HCT116 (cell line): ENCODE results near the gene AARS2. TPM values are rescaled to one million over a fixed set of nuclear protein-coding genes. Genes with fewer than 3 reads are reported as not detected.

Experiments
- ATAC-seq: fragments of 200-7000 bp; cut with Tn5 transposase; 2 replicates; pipeline ENCODE4 v1.9.1; 2020; ENCODE audit warnings: mild to moderate bottlenecking, moderate library complexity
- BruUV-seq: library from RNA; stranded (reverse); fragments of 400-500 nt; replicated peaks from 2 replicates; lab custom pipeline; 2021; lab: Mats Ljungman, UMichigan
- CTCF ChIA-PET: fragments of 300-600 bp; sonication (Branson Sonifier 250); formaldehyde crosslinking; loops from one replicate; lab custom pipeline; 2021; ENCODE audit warnings: antibody characterized with exemption; lab: Charles Lee
- POLR2A ChIA-PET: fragments of 300-600, 350-600 bp; sonication (Branson Sonifier 250); formaldehyde crosslinking; loops from one replicate; lab custom pipeline; 2021; ENCODE audit warnings: antibody characterized with exemption; lab: Charles Lee
- RAD21 ChIA-PET, 2 experiments: fragments of 300-600 bp; sonication (Branson Sonifier 250); formaldehyde crosslinking; loops; one replicate each; lab custom pipeline; 2023; ENCODE audit warnings: low total read pairs in 2 of 2; ENCODE audit not compliant: uncharacterized antibody in 2 of 2, unreplicated experiment in 2 of 2, low non-redundant PET in 1 of 2; lab: Charles Lee
- DNase-seq: peaks from one replicate; pipeline ENCODE4 v3.0.0-alpha.2; 2010; ENCODE audit warnings: low read depth, low spot score
- H2AFZ ChIP-seq: fragments of 200-600 bp; shearing (Covaris generic), sonication (generic); 2 replicates; pipeline ENCODE4 v1.6.1; 2017; ENCODE audit warnings: low read depth, mixed run types, mixed read lengths, antibody characterized with exemption, low read length; ENCODE audit not compliant: poor library complexity, severe bottlenecking
- H3K27ac ChIP-seq: 2 replicates; pipeline ENCODE4 v1.5.1; 2012; ENCODE audit warnings: low read depth, low read length
- H3K27me3 ChIP-seq: fragments of 200-600 bp; sonication (generic); 2 replicates; pipeline ENCODE4 v1.6.1; 2016; ENCODE audit warnings: mixed run types, low read length, mixed read lengths; ENCODE audit not compliant: insufficient read depth
- H3K36me3 ChIP-seq, 2 experiments: fragments of 200-500 bp in 1 of 2; fragments of 200-600 bp in 1 of 2; sonication (Bioruptor generic) in 1 of 2; sonication (generic) in 1 of 2; 2 replicates each; pipeline versions ENCODE4 v1.5.1 to v1.6.1; 2014 to 2016; ENCODE audit warnings: low read length in 2 of 2, inconsistent platforms in 1 of 2, mixed read lengths in 1 of 2, mixed run types in 1 of 2; ENCODE audit not compliant: insufficient read depth in 2 of 2, control insufficient read depth in 1 of 2
- H3K4me1 ChIP-seq, 2 experiments: fragments of 200-600 bp in 1 of 2; sonication (generic) in 1 of 2; 2 replicates each; pipeline versions ENCODE4 v1.5.1 to v1.6.1; 2012 to 2017; ENCODE audit warnings: low read length in 2 of 2, inconsistent platforms in 1 of 2, mild to moderate bottlenecking in 1 of 2, mixed read lengths in 1 of 2, mixed run types in 1 of 2, moderate library complexity in 1 of 2; ENCODE audit not compliant: insufficient read depth in 2 of 2, control insufficient read depth in 1 of 2
- H3K4me2 ChIP-seq: fragments of 200-600 bp; sonication (generic); 2 replicates; pipeline ENCODE4 v1.6.1; 2017; ENCODE audit warnings: mixed run types, low read length, mixed read lengths
- H3K4me3 ChIP-seq, 2 experiments: fragments of 200-600 bp in 1 of 2; sonication (generic) in 1 of 2; replicated peaks in 1 of 2; 2 replicates each; pipeline ENCODE4 v1.5.1; 2011 to 2016; ENCODE audit warnings: low read length in 2 of 2, control low read depth in 1 of 2, low read depth in 1 of 2, mild to moderate bottlenecking in 1 of 2, mixed read lengths in 1 of 2, mixed run types in 1 of 2
- H3K79me2 ChIP-seq: fragments of 200-600 bp; sonication (generic); 2 replicates; pipeline ENCODE4 v1.6.1; 2017; ENCODE audit warnings: mild to moderate bottlenecking, mixed run types, low read length, moderate library complexity, mixed read lengths; ENCODE audit not compliant: insufficient read depth
- H3K9ac ChIP-seq: fragments of 200-600 bp; sonication (generic); 2 replicates; pipeline ENCODE4 v1.6.1; 2016; ENCODE audit warnings: low read length, mixed read lengths
- H3K9me2 ChIP-seq: fragments of 200-600 bp; sonication (generic), shearing (Covaris generic); 2 replicates; pipeline ENCODE4 v1.6.1; 2017; ENCODE audit warnings: mixed run types, mild to moderate bottlenecking, moderate library complexity; ENCODE audit not compliant: insufficient read depth
- H3K9me3 ChIP-seq, 2 experiments: fragments of 200-500 bp in 1 of 2; fragments of 200-600 bp in 1 of 2; sonication (Bioruptor generic) in 1 of 2; sonication (generic) in 1 of 2; 2 replicates each; pipeline ENCODE4 v1.6.1; 2014 to 2017; ENCODE audit warnings: low read length in 2 of 2, mixed read lengths in 2 of 2, inconsistent platforms in 1 of 2, low read depth in 1 of 2, mild to moderate bottlenecking in 1 of 2, mixed run types in 1 of 2, moderate library complexity in 1 of 2; ENCODE audit not compliant: control insufficient read depth in 1 of 2, insufficient read depth in 1 of 2
- H4K20me1 ChIP-seq: fragments of 200-600 bp; sonication (generic), shearing (Covaris generic); 2 replicates; pipeline ENCODE4 v1.6.1; 2017; ENCODE audit warnings: mixed run types, mild to moderate bottlenecking, moderate library complexity; ENCODE audit not compliant: insufficient read depth
- JUND ChIP-seq: IDR thresholded peaks from 2 replicates; pipeline ENCODE4 v1.6.1; 2012
- SRF ChIP-seq: IDR thresholded peaks from 2 replicates; pipeline ENCODE4 v1.6.1; 2012; ENCODE audit warnings: low read depth
- intact Hi-C: fragments of 100-400 bp; cut with micrococcal nuclease; formaldehyde crosslinking; loops from 2 replicates; pipeline ENCODE4 v1.10.0; 2022
- total RNA-seq: library from RNA; stranded (reverse); gene quantifications from one replicate; pipeline ENCODE4 v1.2.1, GENCODE V29; 2021; ENCODE audit not compliant: unreplicated experiment
- TF ChIP-seq, protein P1 (sequence below): IDR thresholded peaks from 2 replicates; pipeline ENCODE4 v1.6.1; 2012
- TF ChIP-seq, protein P2 (sequence below): IDR thresholded peaks from 2 replicates; pipeline ENCODE4 v1.6.1; 2012; ENCODE audit warnings: low read depth

Gene AARS2
- total RNA-seq, 1 experiment from 2014 or later, result 14.9 TPM

DNA sequence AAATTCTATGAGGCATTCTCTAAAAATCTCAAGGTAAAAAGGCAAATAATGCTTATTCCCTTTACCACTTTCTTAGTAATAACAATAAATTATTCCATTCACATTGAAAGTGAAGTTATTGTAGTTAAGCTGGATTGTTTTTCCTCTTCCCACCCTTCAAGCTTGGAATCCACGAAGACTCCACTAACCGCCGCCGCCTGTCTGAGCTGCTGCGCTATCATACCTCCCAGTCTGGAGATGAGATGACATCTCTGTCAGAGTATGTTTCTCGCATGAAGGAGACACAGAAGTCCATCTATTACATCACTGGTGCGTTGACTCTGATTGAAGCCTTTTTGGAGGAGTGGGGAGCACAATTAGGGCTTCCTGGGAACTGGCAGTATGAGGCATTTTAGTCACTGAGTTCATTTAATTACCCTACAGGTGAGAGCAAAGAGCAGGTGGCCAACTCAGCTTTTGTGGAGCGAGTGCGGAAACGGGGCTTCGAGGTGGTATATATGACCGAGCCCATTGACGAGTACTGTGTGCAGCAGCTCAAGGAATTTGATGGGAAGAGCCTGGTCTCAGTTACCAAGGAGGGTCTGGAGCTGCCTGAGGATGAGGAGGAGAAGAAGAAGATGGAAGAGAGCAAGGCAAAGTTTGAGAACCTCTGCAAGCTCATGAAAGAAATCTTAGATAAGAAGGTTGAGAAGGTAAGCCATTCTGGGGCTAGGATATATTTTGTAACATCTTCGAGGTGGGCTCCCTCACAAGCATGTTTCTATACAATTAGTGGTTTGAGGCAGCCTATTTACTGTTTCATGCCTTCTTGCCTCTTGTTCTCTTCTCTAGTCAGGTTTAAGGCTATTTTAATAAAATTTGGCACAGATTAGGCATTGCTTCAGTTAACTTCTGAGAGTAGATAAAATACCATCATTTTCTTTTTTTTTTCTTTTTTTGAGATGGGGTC, 61.3 kb downstream of the AARS2 start:
- no peak for ATAC-seq
- BruUV-seq, result no TSS peak
- H2AFZ ChIP-seq, result no peak overlapping the region
- no peak overlapping the region; the same call in 1 of the 2 replicates for H3K27ac ChIP-seq
- peaks cover 8 to 32% of the 10 kb centered on the region in 2 experiments for H3K4me1 ChIP-seq
- DNase-seq, result no peak
- ChIA-PET RAD21 (no interaction called here), CTCF (interaction anchor here (2.2 kb wide), 1 partner anchor 79 kb away, joined by 6 read pairs; no protein-coding TSS in a partner anchor), POLR2A (no interaction called here)
- H4K20me1 ChIP-seq, result peaks cover 70% of the 10 kb centered on the region
- no peaks in the 10 kb centered on the region for H3K9me2 ChIP-seq
- no peak overlapping the region for H3K9ac ChIP-seq
- intact Hi-C loops, result loop anchor here (5.0 kb wide), 1 partner anchor 155 kb away; no protein-coding TSS in a partner anchor
- no peaks in the 10 kb centered on the region for H3K27me3 ChIP-seq
- peaks cover 73% of the 10 kb centered on the region for H3K79me2 ChIP-seq
- no peak for TF ChIP-seq SRF
- TF ChIP-seq, protein P1, sequence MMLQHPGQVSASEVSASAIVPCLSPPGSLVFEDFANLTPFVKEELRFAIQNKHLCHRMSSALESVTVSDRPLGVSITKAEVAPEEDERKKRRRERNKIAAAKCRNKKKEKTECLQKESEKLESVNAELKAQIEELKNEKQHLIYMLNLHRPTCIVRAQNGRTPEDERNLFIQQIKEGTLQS, result no peak
- TF ChIP-seq, protein P2, sequence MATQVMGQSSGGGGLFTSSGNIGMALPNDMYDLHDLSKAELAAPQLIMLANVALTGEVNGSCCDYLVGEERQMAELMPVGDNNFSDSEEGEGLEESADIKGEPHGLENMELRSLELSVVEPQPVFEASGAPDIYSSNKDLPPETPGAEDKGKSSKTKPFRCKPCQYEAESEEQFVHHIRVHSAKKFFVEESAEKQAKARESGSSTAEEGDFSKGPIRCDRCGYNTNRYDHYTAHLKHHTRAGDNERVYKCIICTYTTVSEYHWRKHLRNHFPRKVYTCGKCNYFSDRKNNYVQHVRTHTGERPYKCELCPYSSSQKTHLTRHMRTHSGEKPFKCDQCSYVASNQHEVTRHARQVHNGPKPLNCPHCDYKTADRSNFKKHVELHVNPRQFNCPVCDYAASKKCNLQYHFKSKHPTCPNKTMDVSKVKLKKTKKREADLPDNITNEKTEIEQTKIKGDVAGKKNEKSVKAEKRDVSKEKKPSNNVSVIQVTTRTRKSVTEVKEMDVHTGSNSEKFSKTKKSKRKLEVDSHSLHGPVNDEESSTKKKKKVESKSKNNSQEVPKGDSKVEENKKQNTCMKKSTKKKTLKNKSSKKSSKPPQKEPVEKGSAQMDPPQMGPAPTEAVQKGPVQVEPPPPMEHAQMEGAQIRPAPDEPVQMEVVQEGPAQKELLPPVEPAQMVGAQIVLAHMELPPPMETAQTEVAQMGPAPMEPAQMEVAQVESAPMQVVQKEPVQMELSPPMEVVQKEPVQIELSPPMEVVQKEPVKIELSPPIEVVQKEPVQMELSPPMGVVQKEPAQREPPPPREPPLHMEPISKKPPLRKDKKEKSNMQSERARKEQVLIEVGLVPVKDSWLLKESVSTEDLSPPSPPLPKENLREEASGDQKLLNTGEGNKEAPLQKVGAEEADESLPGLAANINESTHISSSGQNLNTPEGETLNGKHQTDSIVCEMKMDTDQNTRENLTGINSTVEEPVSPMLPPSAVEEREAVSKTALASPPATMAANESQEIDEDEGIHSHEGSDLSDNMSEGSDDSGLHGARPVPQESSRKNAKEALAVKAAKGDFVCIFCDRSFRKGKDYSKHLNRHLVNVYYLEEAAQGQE, result no peak
- TF ChIP-seq JUND, result no peak
- no peaks in the 10 kb centered on the region for H3K9me3 ChIP-seq
- no peak overlapping the region for H3K4me3 ChIP-seq
- H3K36me3 ChIP-seq, result peaks cover 55 to 73% of the 10 kb centered on the region in 2 experiments
- no peak overlapping the region for H3K4me2 ChIP-seq
